Upper lobe of right lung (tissue), 1 donor: ENCODE data around the gene PTGR2. TPM values are rescaled to one million over a fixed set of nuclear protein-coding genes. Genes with fewer than 3 reads are reported as not detected.
"Not testable (repeated sequence)": the region's sequence is repeated elsewhere in the genome, so short reads cannot be mapped to it uniquely, and the experiment has no call there.

ENCODE experiments used
- ATAC-seq: fragments of 200-7000 bp; cut with Tn5 transposase; one replicate; pipeline ENCODE4 v1.9.1; 2020; ENCODE audit warnings: mild to moderate bottlenecking, moderate library complexity
- DNase-seq: peaks from one replicate; pipeline ENCODE4 v3.0.0-alpha.2; 2020
- H3K27ac ChIP-seq: fragments of 200-600 bp; one replicate; pipeline ENCODE4 v1.8.0; 2022
- H3K27me3 ChIP-seq: fragments of 200-600 bp; one replicate; pipeline ENCODE4 v1.8.0; 2022; ENCODE audit warnings: mild to moderate bottlenecking
- H3K36me3 ChIP-seq: fragments of 200-600 bp; one replicate; pipeline ENCODE4 v1.8.0; 2022
- H3K4me1 ChIP-seq: fragments of 200-600 bp; one replicate; pipeline ENCODE4 v1.8.0; 2022
- H3K4me3 ChIP-seq: fragments of 200-600 bp; one replicate; pipeline ENCODE4 v1.8.0; 2022; ENCODE audit warnings: mild to moderate bottlenecking
- H3K9me3 ChIP-seq: fragments of 200-600 bp; one replicate; pipeline ENCODE4 v1.8.0; 2022
- CTCF ChIP-seq: fragments of 200-600 bp; IDR thresholded peaks from one replicate; pipeline ENCODE4 v1.8.0; 2022; ENCODE audit warnings: antibody characterized with exemption
- intact Hi-C: fragments of 100-400 bp; cut with DNase I; formaldehyde crosslinking; loops from one replicate; pipeline ENCODE4 v1.11.0; 2022
- total RNA-seq: library from RNA; stranded (reverse); fragmentation: NEBNext Ultra II Directional; extraction: Animal tissue kit (Norgen Biotek cat#: 25700); gene quantifications from one replicate; pipeline ENCODE4 v1.2.1, GENCODE V29; 2021
- donor health status: DM: no; HTN: yes; CAD: no; lungs with severe emphysema.

The PTGR2 gene
- total RNA-seq, 1 donor from 2014 or later, result 12.9 TPM

DNA sequence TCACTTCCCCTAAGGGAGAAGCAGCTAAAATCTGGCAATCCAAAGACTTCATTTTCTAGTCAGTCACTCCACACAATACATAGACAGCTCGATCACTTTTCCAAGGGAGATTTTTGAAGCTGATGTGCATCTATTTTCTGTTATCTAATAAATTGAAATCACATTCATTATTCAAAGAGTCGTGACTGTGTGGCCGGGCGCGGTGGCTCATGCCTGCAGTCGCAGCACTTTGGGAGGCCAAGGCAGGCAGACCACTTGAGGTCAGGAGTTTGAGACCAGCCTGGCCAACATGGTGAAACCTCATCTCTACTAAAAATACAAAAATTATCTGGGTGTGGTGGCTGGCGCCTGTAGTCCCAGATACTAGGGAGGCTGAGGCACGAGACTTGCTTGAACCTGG, 27.1 kb upstream of the PTGR2 start:
- H3K36me3 ChIP-seq, result no peaks in the 10 kb centered on the region
- no peak for ATAC-seq
- DNase-seq, result no peak
- intact Hi-C loops, result loop anchor here (10.0 kb wide), 1 partner anchor 90 kb away; no protein-coding TSS in a partner anchor
- H3K4me3 ChIP-seq, result no peak overlapping the region
- no peaks in the 10 kb centered on the region for H3K27me3 ChIP-seq
- no peaks in the 10 kb centered on the region for H3K9me3 ChIP-seq
- no peak overlapping the region for H3K27ac ChIP-seq
- H3K4me1 ChIP-seq, result no peaks in the 10 kb centered on the region
- no peak for TF ChIP-seq CTCF

DNA sequence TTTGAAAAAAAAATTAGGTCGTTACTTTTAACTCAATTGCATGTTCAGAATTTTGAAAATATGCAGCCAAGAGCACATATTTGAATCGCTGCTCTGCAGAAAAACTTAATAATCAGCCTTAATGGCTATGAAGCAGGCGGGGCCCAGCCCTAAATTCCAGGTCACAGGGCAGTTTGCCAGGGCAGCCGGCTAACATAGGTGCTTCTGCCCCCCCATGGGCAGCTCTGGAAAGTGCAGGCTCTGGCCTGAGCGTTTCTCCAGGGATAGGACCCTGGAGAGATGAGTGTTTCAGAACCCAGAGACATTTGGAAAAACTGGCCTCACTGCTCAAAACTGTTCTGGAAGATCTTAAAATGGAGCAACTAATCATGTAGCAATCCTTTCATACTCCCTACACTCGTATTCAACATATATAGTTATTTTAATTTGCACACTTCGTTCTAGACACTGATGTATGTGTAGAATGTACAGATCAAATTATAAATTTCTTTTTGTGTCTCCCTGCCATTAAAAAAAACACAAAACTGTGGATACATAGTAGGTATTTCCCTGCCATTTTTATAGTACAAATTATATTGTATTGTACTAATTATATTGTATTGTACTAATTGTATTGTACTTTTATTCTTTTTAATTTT, 26.0 kb upstream of the PTGR2 start:
- ATAC-seq, result peak; percentile 99
- intact Hi-C loops, result loop anchor here (10.0 kb wide), 1 partner anchor 91 kb away; no protein-coding TSS in a partner anchor
- Histone ChIP-seq H3K9me3 (no peaks in the 10 kb centered on the region), H3K27me3 (no peaks in the 10 kb centered on the region), H3K4me1 (no peaks in the 10 kb centered on the region), H3K36me3 (no peaks in the 10 kb centered on the region), H3K4me3 (no peak overlapping the region), H3K27ac (no peak overlapping the region)
- DNase-seq, result peak; percentile 93
- peak; percentile 95 for TF ChIP-seq CTCF

DNA sequence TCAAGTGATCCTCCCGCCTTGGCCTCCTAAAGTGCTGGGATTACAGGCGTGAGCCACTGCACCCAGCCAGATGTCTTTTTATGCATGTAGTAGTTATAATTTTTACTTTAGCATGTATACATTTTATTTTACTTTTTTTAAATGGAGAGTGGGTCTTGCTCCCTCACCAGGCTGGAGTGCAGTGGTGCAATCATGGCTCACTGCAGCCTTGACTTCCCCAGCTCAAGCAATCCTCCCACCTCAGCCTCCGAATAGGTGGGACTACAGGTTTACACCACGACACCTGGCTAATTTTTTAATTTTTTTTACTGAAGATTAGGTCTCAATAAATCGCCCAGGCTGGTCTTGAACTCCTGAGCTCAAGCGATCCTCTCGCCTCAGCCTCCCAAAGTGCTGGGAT, 24.4 kb upstream of the PTGR2 start:
- not testable (repeated sequence) for H3K4me3 ChIP-seq, H3K4me1 ChIP-seq, DNase-seq, ATAC-seq, H3K27me3 ChIP-seq, H3K27ac ChIP-seq, H3K9me3 ChIP-seq, H3K36me3 ChIP-seq
- peak; percentile 13 for TF ChIP-seq CTCF
- intact Hi-C loops, result loop anchor here (10.0 kb wide), 1 partner anchor 92 kb away; no protein-coding TSS in a partner anchor

GRCh38 chr14:73829071-73829470, 22.6 kb upstream of the PTGR2 start:
- ATAC-seq, result no peak
- no peaks in the 10 kb centered on the region for H3K4me1 ChIP-seq
- H3K27ac ChIP-seq, result no peak overlapping the region
- no peak overlapping the region for H3K4me3 ChIP-seq
- H3K36me3 ChIP-seq, result no peaks in the 10 kb centered on the region
- TF ChIP-seq CTCF, result no peak
- intact Hi-C loops, result loop anchor here (10.0 kb wide), 1 partner anchor 94 kb away; no protein-coding TSS in a partner anchor
- H3K9me3 ChIP-seq, result no peaks in the 10 kb centered on the region
- no peak for DNase-seq
- H3K27me3 ChIP-seq, result no peaks in the 10 kb centered on the region

- Histone ChIP-seq H3K27ac (no peak overlapping the region), H3K4me1 (no peaks in the 10 kb centered on the region), H3K4me3 (no peak overlapping the region), H3K36me3 (no peaks in the 10 kb centered on the region), H3K27me3 (no peaks in the 10 kb centered on the region), H3K9me3 (no peaks in the 10 kb centered on the region)
- no peak for TF ChIP-seq CTCF
- no peak for DNase-seq
- intact Hi-C loops, result loop anchor here (10.0 kb wide), 1 partner anchor 95 kb away; no protein-coding TSS in a partner anchor
- ATAC-seq, result peak; percentile 73
These were observed 21.9 kb upstream of the PTGR2 start for GRCh38 chr14:73829526-73830431.
